ENCODE measurements around the gene CCDC106. TPM values are rescaled to one million over a fixed set of nuclear protein-coding genes. Genes with fewer than 3 reads are reported as not detected.

CCDC106 gene
- total and polyA plus RNA-seq, 2 of the 4 experiments (the other 2 are of a cell fraction) = 2.3 to 13.6 TPM

DNA sequence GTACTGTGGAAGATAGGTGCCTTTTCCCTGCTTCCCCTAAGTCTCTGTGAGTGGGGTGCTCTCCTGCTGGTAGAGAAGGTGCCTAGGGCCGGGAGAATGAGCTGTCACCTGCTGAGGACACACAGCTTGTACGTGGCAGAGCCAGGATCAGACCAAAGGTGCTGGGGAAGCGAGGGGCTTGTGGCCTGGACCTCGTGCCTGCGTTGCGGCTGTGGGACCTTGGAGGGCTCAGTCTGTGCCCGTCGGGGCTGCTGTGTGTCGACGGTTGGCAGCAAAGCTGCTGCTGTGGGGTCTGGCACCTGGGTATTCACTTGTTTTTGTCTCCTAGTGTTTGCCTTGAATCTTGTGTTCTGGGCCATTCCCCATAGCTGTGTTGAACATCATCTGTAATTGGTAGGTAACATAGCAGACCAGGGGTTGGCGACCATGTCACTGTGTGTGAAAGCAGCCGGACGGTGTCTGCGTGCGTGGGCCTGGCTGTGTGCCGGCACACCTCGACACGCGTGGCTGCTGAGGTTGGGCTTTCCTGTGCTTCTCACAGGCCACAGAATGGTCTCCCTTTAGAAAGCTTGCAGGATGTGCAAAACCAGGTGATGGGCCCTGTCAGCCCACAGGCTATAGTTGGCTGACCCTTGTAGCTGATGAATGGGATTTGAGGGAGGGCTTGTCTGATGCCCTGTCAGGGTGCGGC lies 16.0 kb downstream of the CCDC106 start:
- Histone ChIP-seq H4K91ac (ENCODE audit: insufficient read depth, low read depth, low read length) (no peak overlapping the region), H3K36me3 (ENCODE audit: control insufficient read depth, insufficient read depth, low read length) (peaks cover 85% of the 10 kb centered on the region), H2AK5ac (ENCODE audit: low read depth, low read length) (no peak overlapping the region), H2BK120ac (ENCODE audit: low read depth, low read length) (no peak overlapping the region), H3K4ac (ENCODE audit: low read depth, low read length) (no peak overlapping the region), H3K9me3 (ENCODE audit: control insufficient read depth, insufficient read depth, low read length) (no peaks in the 10 kb centered on the region), H3K9me1 (ENCODE audit: insufficient read depth, low read length) (no peaks in the 10 kb centered on the region), H2BK20ac (ENCODE audit: low read depth, low read length) (no peak overlapping the region), H3K14ac (replicated peaks; ENCODE audit: low read depth, low read length) (no peak overlapping the region), H3K4me2 (ENCODE audit: low read depth, low read length) (no peak overlapping the region), H4K20me1 (ENCODE audit: insufficient read depth, low read length) (peaks cover 89% of the 10 kb centered on the region), H2BK15ac (ENCODE audit: low read depth, low read length) (no peak overlapping the region), H4K8ac (ENCODE audit: low read depth in 2 of 2, low read length in 2 of 2) (no peak overlapping the region), H3K27me3 (ENCODE audit: control insufficient read depth, insufficient read depth, low read length) (no peaks in the 10 kb centered on the region), H3K4me1 (ENCODE audit: control insufficient read depth, insufficient read depth, low read length) (no peaks in the 10 kb centered on the region), H3K27ac (ENCODE audit: insufficient read depth, low read length) (no peak overlapping the region), H3K4me3 (ENCODE audit: insufficient read depth, low read depth, low read length) (no peak overlapping the region), H3K56ac (ENCODE audit: extremely low read depth, insufficient read depth, low read length) (no peak overlapping the region), H4K5ac (ENCODE audit: low read depth, low read length) (no peak overlapping the region), H2AFZ (replicated peaks; ENCODE audit: low read length, poor library complexity) (no peak overlapping the region), H3K18ac (ENCODE audit: low read depth, low read length) (no peak overlapping the region), H2BK5ac (ENCODE audit: low read depth, low read length, poor library complexity, severe bottlenecking) (no peak overlapping the region), H3K23ac (ENCODE audit: low read depth, low read length) (no peak overlapping the region), H2AK9ac (replicated peaks; ENCODE audit: low read depth, low read length, poor library complexity) (no peak overlapping the region), H3K9ac (ENCODE audit: low read depth, low read length) (no peak overlapping the region), H3K79me1 (ENCODE audit: low read depth in 1 of 2, low read length in 2 of 2) (peaks cover 19 to 70% of the 10 kb centered on the region in 2 experiments)
- ATAC-seq (ENCODE audit: low read depth) (no peak), DNase-seq (no peak)
- dilution Hi-C loops (cut with HindIII; ENCODE audit: low sequenced_read_pairs, unreplicated experiment) = no loop called here
- intact Hi-C loops (cut with micrococcal nuclease) = no loop called here
- CTCF ChIA-PET = no interaction called here
- BruUV-seq (replicated peaks) = no TSS peak
- TF ChIP-seq FOS (IDR thresholded peaks at IDR 0.05; ENCODE audit: low read depth, low read length) (no peak), MAFK (IDR thresholded peaks at IDR 0.05; ENCODE audit: low read depth, low read length) (no peak), NFE2L2 (IDR thresholded peaks at IDR 0.05; ENCODE audit: low read depth, low read length) (no peak)
- TF ChIP-seq, protein P1, sequence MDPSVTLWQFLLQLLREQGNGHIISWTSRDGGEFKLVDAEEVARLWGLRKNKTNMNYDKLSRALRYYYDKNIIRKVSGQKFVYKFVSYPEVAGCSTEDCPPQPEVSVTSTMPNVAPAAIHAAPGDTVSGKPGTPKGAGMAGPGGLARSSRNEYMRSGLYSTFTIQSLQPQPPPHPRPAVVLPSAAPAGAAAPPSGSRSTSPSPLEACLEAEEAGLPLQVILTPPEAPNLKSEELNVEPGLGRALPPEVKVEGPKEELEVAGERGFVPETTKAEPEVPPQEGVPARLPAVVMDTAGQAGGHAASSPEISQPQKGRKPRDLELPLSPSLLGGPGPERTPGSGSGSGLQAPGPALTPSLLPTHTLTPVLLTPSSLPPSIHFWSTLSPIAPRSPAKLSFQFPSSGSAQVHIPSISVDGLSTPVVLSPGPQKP (IDR thresholded peaks at IDR 0.05; ENCODE audit: borderline replicate concordance, low read depth, low read length) = no peak
- POLR2A ChIA-PET (ENCODE audit: unreplicated experiment) = no interaction called here
- in situ Hi-C loops (cut with MboI; ENCODE audit: low sequenced_read_pairs) = loop anchor here (25.0 kb wide), 2 partner anchors 1202 to 1527 kb away; partner anchors contain the start of genes CDC42EP5, CNOT3 and LENG9
- 97% methylated on average over 12 of the region's 20 CpGs; no CpG with 5 or more reads in 1 of the 2 experiments for WGBS, 2 experiments (ENCODE audit: extremely low coverage in 2 of 2, insufficient read length in 1 of 2)

Data from IMR-90 (cell line).